ENCODE results near the gene UBL4A.

DNA sequence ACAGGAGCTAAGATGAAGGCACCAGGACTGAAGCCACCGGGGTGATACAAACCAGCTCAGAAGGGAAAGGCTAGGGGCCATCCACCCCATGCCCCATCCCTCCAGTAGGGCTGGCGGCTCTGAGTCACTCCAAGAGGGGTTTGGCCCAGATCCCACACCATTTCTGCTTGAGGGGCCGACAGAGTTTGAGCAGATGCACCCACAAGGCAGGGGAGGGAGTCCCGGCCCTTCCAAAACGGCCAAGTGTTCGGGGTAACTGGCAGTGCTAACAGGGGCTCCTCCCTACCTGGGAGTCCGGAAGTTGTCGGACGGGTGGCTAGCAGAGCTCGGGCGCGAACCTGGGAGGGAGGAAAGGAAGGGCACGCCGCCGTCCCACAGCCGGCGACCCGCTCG, 3.6 kb upstream of the UBL4A start:
- TF ChIP-seq, protein P1, sequence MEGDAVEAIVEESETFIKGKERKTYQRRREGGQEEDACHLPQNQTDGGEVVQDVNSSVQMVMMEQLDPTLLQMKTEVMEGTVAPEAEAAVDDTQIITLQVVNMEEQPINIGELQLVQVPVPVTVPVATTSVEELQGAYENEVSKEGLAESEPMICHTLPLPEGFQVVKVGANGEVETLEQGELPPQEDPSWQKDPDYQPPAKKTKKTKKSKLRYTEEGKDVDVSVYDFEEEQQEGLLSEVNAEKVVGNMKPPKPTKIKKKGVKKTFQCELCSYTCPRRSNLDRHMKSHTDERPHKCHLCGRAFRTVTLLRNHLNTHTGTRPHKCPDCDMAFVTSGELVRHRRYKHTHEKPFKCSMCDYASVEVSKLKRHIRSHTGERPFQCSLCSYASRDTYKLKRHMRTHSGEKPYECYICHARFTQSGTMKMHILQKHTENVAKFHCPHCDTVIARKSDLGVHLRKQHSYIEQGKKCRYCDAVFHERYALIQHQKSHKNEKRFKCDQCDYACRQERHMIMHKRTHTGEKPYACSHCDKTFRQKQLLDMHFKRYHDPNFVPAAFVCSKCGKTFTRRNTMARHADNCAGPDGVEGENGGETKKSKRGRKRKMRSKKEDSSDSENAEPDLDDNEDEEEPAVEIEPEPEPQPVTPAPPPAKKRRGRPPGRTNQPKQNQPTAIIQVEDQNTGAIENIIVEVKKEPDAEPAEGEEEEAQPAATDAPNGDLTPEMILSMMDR (IDR thresholded peaks at IDR 0.05; ENCODE audit: low read depth, low read length) = no peak
- no peak for TF ChIP-seq POLR2A (IDR thresholded peaks at IDR 0.05; ENCODE audit: extremely low read depth, insufficient read length)

Data from NB4 (cell line).